ENCODE results near the gene ADA.
"Not testable (repeated sequence)": the region's sequence is repeated elsewhere in the genome, so short reads cannot be mapped to it uniquely, and the experiment has no call there.

Gene ADA

GRCh38 chr20:44651684-44652423, at the start of gene ADA:
Gene ADA, minus strand, starts transcription at chr20:44651699. Its CDS starts 92 bp downstream, at chr20:44651607.
- peak; percentile 38 for DNase-seq

- no peak for DNase-seq
These were observed 48.8 kb upstream of the ADA start for GRCh38 chr20:44700306-44700705.

- DNase-seq = no peak
These were observed 46.9 kb upstream of the ADA start for GRCh38 chr20:44698351-44698750.

- DNase-seq = not testable (repeated sequence)
These were observed 45.5 kb upstream of the ADA start for GRCh38 chr20:44697041-44697440.

- DNase-seq = no peak
These were observed 44.8 kb upstream of the ADA start for GRCh38 chr20:44696315-44696714.

- no peak for DNase-seq
These were observed 44.3 kb upstream of the ADA start for GRCh38 chr20:44695674-44696300.

GRCh38 chr20:44695295-44695673, 43.8 kb upstream of the ADA start:
- no peak for DNase-seq

- no peak for DNase-seq
These were observed 42.7 kb upstream of the ADA start for GRCh38 chr20:44694159-44694558.

- DNase-seq = no peak
These were observed 42.1 kb upstream of the ADA start for GRCh38 chr20:44693627-44694026.

GRCh38 chr20:44692932-44693480, 41.5 kb upstream of the ADA start:
- DNase-seq = no peak

- DNase-seq = no peak
These were observed 40.2 kb upstream of the ADA start for GRCh38 chr20:44691424-44692423.

- DNase-seq = no peak
These were observed 39.4 kb upstream of the ADA start for GRCh38 chr20:44690781-44691423.

- DNase-seq = no peak
These were observed 38.3 kb upstream of the ADA start for GRCh38 chr20:44689809-44690208.

- no peak for DNase-seq
These were observed 36.6 kb upstream of the ADA start for GRCh38 chr20:44688053-44688625.

- DNase-seq = no peak
These were observed 35.4 kb upstream of the ADA start for GRCh38 chr20:44686934-44687333.

- DNase-seq = no peak
These were observed 32.8 kb upstream of the ADA start for GRCh38 chr20:44684047-44684967.

- DNase-seq = peak; percentile 34
These were observed 32.0 kb upstream of the ADA start for GRCh38 chr20:44683263-44684046.

GRCh38 chr20:44681796-44682566, 30.5 kb upstream of the ADA start:
- DNase-seq = no peak

- no peak for DNase-seq
These were observed 27.6 kb upstream of the ADA start for GRCh38 chr20:44678990-44679611.

Data from stimulated activated CD4-positive, alpha-beta T cell treated with anti-CD3 and anti-CD28 coated beads, Interleukin-4, amount 100 ng/mL, for 24 hours (primary cell).